ENCODE data around the gene RBPJ.

RBPJ gene

GRCh38 chr4:26441771-26442170 is 121.0 kb downstream of the RBPJ start:
- H2AFZ ChIP-seq (ENCODE audit: low read length): no peak overlapping the region
- DNase-seq: no peak
- no peaks in the 10 kb centered on the region for H3K9me3 ChIP-seq (replicated peaks; ENCODE audit: insufficient read depth, low read length)
- no peaks in the 10 kb centered on the region for H3K9me2 ChIP-seq (replicated peaks; ENCODE audit: insufficient read depth, low read length)
- H3K79me2 ChIP-seq (ENCODE audit: low read length): no peaks in the 10 kb centered on the region
- H3K36me3 ChIP-seq (replicated peaks; ENCODE audit: insufficient read depth, low read length): no peaks in the 10 kb centered on the region
- no peak overlapping the region for H3K27ac ChIP-seq (ENCODE audit: low read length)
- no peaks in the 10 kb centered on the region for H4K20me1 ChIP-seq (ENCODE audit: insufficient read depth, low read length)
- no peak overlapping the region for H3K4me3 ChIP-seq (ENCODE audit: low read length)
- H3K9ac ChIP-seq (ENCODE audit: low read length): no peak overlapping the region
- H3K27me3 ChIP-seq (replicated peaks; ENCODE audit: insufficient read depth, low read length): no peaks in the 10 kb centered on the region
- H3K4me1 ChIP-seq (ENCODE audit: low read length): no peaks in the 10 kb centered on the region
- H3F3A ChIP-seq (ENCODE audit: insufficient read depth, low read length): no peaks in the 10 kb centered on the region
- H3K4me2 ChIP-seq (ENCODE audit: low read depth, low read length): no peak overlapping the region
- no peak for TF ChIP-seq CTCF (IDR thresholded peaks at IDR 0.05; ENCODE audit: low read length)
- TF ChIP-seq EZH2 (optimal IDR thresholded peaks at IDR 0.05; ENCODE audit: low read depth, low read length): no peak

GRCh38 chr4:26447378-26447777 is 126.6 kb downstream of the RBPJ start:
- Histone ChIP-seq H3K79me2 (ENCODE audit: low read length) (no peaks in the 10 kb centered on the region), H3K4me1 (ENCODE audit: low read length) (no peaks in the 10 kb centered on the region), H3K27ac (ENCODE audit: low read length) (no peak overlapping the region), H3K36me3 (replicated peaks; ENCODE audit: insufficient read depth, low read length) (no peaks in the 10 kb centered on the region), H3K4me2 (ENCODE audit: low read depth, low read length) (no peak overlapping the region), H3K9me3 (replicated peaks; ENCODE audit: insufficient read depth, low read length) (no peaks in the 10 kb centered on the region), H3K27me3 (replicated peaks; ENCODE audit: insufficient read depth, low read length) (no peaks in the 10 kb centered on the region), H3K4me3 (ENCODE audit: low read length) (no peak overlapping the region), H3K9me2 (replicated peaks; ENCODE audit: insufficient read depth, low read length) (no peaks in the 10 kb centered on the region), H3F3A (ENCODE audit: insufficient read depth, low read length) (no peaks in the 10 kb centered on the region), H3K9ac (ENCODE audit: low read length) (no peak overlapping the region), H4K20me1 (ENCODE audit: insufficient read depth, low read length) (no peaks in the 10 kb centered on the region), H2AFZ (ENCODE audit: low read length) (no peak overlapping the region)
- no peak for DNase-seq
- TF ChIP-seq EZH2 (optimal IDR thresholded peaks at IDR 0.05; ENCODE audit: low read depth, low read length) (no peak), EZH2phosphoT487 (IDR thresholded peaks at IDR 0.05; ENCODE audit: low read length) (no peak)

- H3K4me2 ChIP-seq (ENCODE audit: low read depth, low read length): no peak overlapping the region
- H3K9me3 ChIP-seq (replicated peaks; ENCODE audit: insufficient read depth, low read length): no peaks in the 10 kb centered on the region
- no peak overlapping the region for H2AFZ ChIP-seq (ENCODE audit: low read length)
- no peaks in the 10 kb centered on the region for H3K4me1 ChIP-seq (ENCODE audit: low read length)
- no peaks in the 10 kb centered on the region for H3F3A ChIP-seq (ENCODE audit: insufficient read depth, low read length)
- H3K4me3 ChIP-seq (ENCODE audit: low read length): no peak overlapping the region
- no peaks in the 10 kb centered on the region for H3K27me3 ChIP-seq (replicated peaks; ENCODE audit: insufficient read depth, low read length)
- H4K20me1 ChIP-seq (ENCODE audit: insufficient read depth, low read length): no peaks in the 10 kb centered on the region
- no peak for TF ChIP-seq EZH2phosphoT487 (IDR thresholded peaks at IDR 0.05; ENCODE audit: low read length)
- no peak for TF ChIP-seq EZH2 (optimal IDR thresholded peaks at IDR 0.05; ENCODE audit: low read depth, low read length)
- no peak for DNase-seq
- H3K79me2 ChIP-seq (ENCODE audit: low read length): no peaks in the 10 kb centered on the region
- no peak overlapping the region for H3K27ac ChIP-seq (ENCODE audit: low read length)
- H3K9me2 ChIP-seq (replicated peaks; ENCODE audit: insufficient read depth, low read length): no peaks in the 10 kb centered on the region
- no peaks in the 10 kb centered on the region for H3K36me3 ChIP-seq (replicated peaks; ENCODE audit: insufficient read depth, low read length)
- no peak overlapping the region for H3K9ac ChIP-seq (ENCODE audit: low read length)
These were observed 129.6 kb downstream of the RBPJ start for GRCh38 chr4:26450418-26450817.

GRCh38 chr4:26451597-26451996 is 130.8 kb downstream of the RBPJ start:
- DNase-seq: no peak
- Histone ChIP-seq H3K9me2 (replicated peaks; ENCODE audit: insufficient read depth, low read length) (no peaks in the 10 kb centered on the region), H3K4me3 (ENCODE audit: low read length) (no peak overlapping the region), H3K79me2 (ENCODE audit: low read length) (no peaks in the 10 kb centered on the region), H3K9me3 (replicated peaks; ENCODE audit: insufficient read depth, low read length) (no peaks in the 10 kb centered on the region), H3K36me3 (replicated peaks; ENCODE audit: insufficient read depth, low read length) (no peaks in the 10 kb centered on the region), H3F3A (ENCODE audit: insufficient read depth, low read length) (no peaks in the 10 kb centered on the region), H2AFZ (ENCODE audit: low read length) (no peak overlapping the region), H3K9ac (ENCODE audit: low read length) (no peak overlapping the region), H3K4me1 (ENCODE audit: low read length) (no peaks in the 10 kb centered on the region), H3K27ac (ENCODE audit: low read length) (no peak overlapping the region), H3K4me2 (ENCODE audit: low read depth, low read length) (no peak overlapping the region), H3K27me3 (replicated peaks; ENCODE audit: insufficient read depth, low read length) (no peaks in the 10 kb centered on the region), H4K20me1 (ENCODE audit: insufficient read depth, low read length) (no peaks in the 10 kb centered on the region)
- TF ChIP-seq CTCF (IDR thresholded peaks at IDR 0.05; ENCODE audit: low read length) (no peak), EZH2phosphoT487 (IDR thresholded peaks at IDR 0.05; ENCODE audit: low read length) (no peak), EZH2 (optimal IDR thresholded peaks at IDR 0.05; ENCODE audit: low read depth, low read length) (no peak)

All from MM.1S (cell line).